GM20000 (cell line): ENCODE measurements around the gene TMEM179B.
A peak's percentile ranks its signal among the peaks of the same experiment; 100 is the strongest.
"Not testable (repeated sequence)": the region's sequence is repeated elsewhere in the genome, so short reads cannot be mapped to it uniquely, and the experiment has no call there.

Source experiments
- DNase-seq: peaks from one replicate; pipeline ENCODE4 v3.0.0; 2012; ENCODE audit warnings: low spot score
- CTCF ChIP-seq: IDR thresholded peaks from 2 replicates; pipeline ENCODE4 v1.5.1; 2012; ENCODE audit warnings: mild to moderate bottlenecking, control low read depth; ENCODE audit errors: extremely low read depth, missing control alignments

The TMEM179B gene

GRCh38 chr11:62787005-62787759, at the start of gene TMEM179B:
Gene TMEM179B, plus strand, starts transcription at chr11:62787402. Its CDS starts 30 bp downstream, at chr11:62787432.
- peak; percentile 56 for TF ChIP-seq CTCF
- peak; percentile 98 for DNase-seq

GRCh38 chr11:62747475-62748160, 39.6 kb upstream of the TMEM179B start:
- TF ChIP-seq CTCF = no peak
- no peak for DNase-seq

GRCh38 chr11:62749931-62750330, 37.3 kb upstream of the TMEM179B start:
- not testable (repeated sequence) for DNase-seq

GRCh38 chr11:62752177-62752785, 34.9 kb upstream of the TMEM179B start:
- no peak for DNase-seq
- no peak for TF ChIP-seq CTCF

GRCh38 chr11:62752994-62753735, 34.0 kb upstream of the TMEM179B start:
- no peak for DNase-seq
- TF ChIP-seq CTCF = no peak

- DNase-seq = peak; percentile 91
- no peak for TF ChIP-seq CTCF
These were observed 33.2 kb upstream of the TMEM179B start, which contains the start of gene ZBTB3 for GRCh38 chr11:62753736-62754603. Gene ZBTB3, minus strand, starts transcription at chr11:62754160. Its CDS starts 496 bp downstream, at chr11:62753664.
